ENCODE data around the gene FFAR2.
"Not testable (repeated sequence)": the region's sequence is repeated elsewhere in the genome, so short reads cannot be mapped to it uniquely, and the experiment has no call there.

Gene FFAR2

GRCh38 chr19:35447606-35448469 is at the start of gene FFAR2:
Gene FFAR2, plus strand, starts transcription at chr19:35448257. Its CDS starts 1,458 bp downstream, at chr19:35449715.
- no peak within 1 kb of the TSS for H3K4me3 ChIP-seq (replicated peaks; ENCODE audit: low read depth, low read length)
- DNase-seq (ENCODE audit: extremely low read depth, low read depth) = no peak
- no peak for TF ChIP-seq CTCF (IDR thresholded peaks at IDR 0.05; ENCODE audit: low read depth, low read length, missing control alignments)

- H3K4me3 ChIP-seq (replicated peaks; ENCODE audit: low read depth, low read length) = no peak overlapping the region
- TF ChIP-seq CTCF (IDR thresholded peaks at IDR 0.05; ENCODE audit: low read depth, low read length, missing control alignments) = no peak
- no peak for DNase-seq (ENCODE audit: extremely low read depth, low read depth)
Observed at GRCh38 chr19:35398570-35398969, 49.5 kb upstream of the FFAR2 start.

DNA sequence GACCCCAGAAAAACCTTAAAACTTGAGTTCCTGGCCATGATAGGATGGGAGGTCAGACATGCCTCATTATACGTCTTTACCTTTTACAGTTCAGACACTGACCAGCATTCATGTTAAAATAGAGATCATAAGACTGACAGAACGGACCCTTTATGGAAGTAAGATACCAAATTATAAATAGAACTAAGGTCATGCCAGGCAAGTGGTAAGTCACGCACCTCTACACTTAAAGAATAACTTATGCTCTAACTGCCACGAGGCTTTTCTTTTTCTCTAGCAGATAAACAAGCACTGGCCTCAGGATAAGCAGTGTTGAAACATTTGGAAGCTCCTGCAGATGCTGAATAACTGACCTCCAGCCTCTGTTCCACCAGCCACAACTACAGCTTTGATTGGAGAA is 48.8 kb upstream of the FFAR2 start:
- no peak for TF ChIP-seq CTCF (IDR thresholded peaks at IDR 0.05; ENCODE audit: low read depth, low read length, missing control alignments)
- no peak for DNase-seq (ENCODE audit: extremely low read depth, low read depth)
- H3K4me3 ChIP-seq (replicated peaks; ENCODE audit: low read depth, low read length) = no peak overlapping the region

GRCh38 chr19:35399948-35400772 is 47.9 kb upstream of the FFAR2 start:
- no peak overlapping the region for H3K4me3 ChIP-seq (replicated peaks; ENCODE audit: low read depth, low read length)
- no peak for DNase-seq (ENCODE audit: extremely low read depth, low read depth)
- no peak for TF ChIP-seq CTCF (IDR thresholded peaks at IDR 0.05; ENCODE audit: low read depth, low read length, missing control alignments)

- no peak for TF ChIP-seq CTCF (IDR thresholded peaks at IDR 0.05; ENCODE audit: low read depth, low read length, missing control alignments)
- no peak overlapping the region for H3K4me3 ChIP-seq (replicated peaks; ENCODE audit: low read depth, low read length)
- no peak for DNase-seq (ENCODE audit: extremely low read depth, low read depth)
Observed at GRCh38 chr19:35400773-35401100, 47.3 kb upstream of the FFAR2 start.

DNA sequence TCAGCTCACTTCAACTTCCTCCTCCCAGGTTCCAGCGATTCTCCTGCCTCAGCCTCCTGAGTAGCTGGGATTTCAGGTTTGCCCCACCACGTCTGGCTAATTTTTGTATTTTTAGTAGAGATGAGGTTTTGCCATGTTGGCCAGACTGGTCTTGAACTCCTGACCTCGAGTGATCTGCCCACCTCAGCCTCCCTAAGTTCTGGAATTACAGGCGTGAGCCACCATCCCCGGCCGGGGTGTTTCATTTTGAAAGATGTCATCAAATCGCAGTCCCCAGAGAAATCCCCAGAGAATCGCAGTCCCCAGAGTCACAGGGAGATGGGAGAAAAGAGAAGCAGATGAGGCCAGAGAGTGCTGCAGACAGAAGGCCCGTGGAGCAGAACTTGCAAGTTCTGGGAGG is 46.6 kb upstream of the FFAR2 start:
- not testable (repeated sequence) for DNase-seq (ENCODE audit: extremely low read depth, low read depth); H3K4me3 ChIP-seq (replicated peaks; ENCODE audit: low read depth, low read length)

GRCh38 chr19:35403116-35403760 is 44.8 kb upstream of the FFAR2 start:
- no peak for DNase-seq (ENCODE audit: extremely low read depth, low read depth)
- no peak overlapping the region for H3K4me3 ChIP-seq (replicated peaks; ENCODE audit: low read depth, low read length)
- no peak for TF ChIP-seq CTCF (IDR thresholded peaks at IDR 0.05; ENCODE audit: low read depth, low read length, missing control alignments)

Measured in HFF-Myc (cell line).